ENCODE data around the gene ABCA12.

DNA sequence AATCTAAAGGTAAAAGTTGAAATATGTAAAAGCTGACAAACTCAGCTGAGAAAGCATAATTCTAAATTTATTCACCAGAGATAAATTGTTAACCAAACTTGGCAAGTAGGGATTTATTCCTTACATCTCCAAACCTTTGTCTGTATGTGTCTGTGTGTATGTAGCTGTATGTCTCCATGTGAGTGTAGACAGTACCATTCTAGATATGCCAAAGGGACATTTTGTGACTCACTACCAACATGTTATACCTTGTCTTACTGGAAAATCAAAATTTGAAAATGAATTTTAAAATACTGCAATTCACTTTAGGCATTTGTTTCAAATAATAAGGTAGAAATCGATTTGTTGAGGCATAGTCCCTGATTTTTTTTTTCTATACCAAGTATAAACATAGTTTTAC lies 102.1 kb downstream of the ABCA12 start:
- TF ChIP-seq, protein P1, sequence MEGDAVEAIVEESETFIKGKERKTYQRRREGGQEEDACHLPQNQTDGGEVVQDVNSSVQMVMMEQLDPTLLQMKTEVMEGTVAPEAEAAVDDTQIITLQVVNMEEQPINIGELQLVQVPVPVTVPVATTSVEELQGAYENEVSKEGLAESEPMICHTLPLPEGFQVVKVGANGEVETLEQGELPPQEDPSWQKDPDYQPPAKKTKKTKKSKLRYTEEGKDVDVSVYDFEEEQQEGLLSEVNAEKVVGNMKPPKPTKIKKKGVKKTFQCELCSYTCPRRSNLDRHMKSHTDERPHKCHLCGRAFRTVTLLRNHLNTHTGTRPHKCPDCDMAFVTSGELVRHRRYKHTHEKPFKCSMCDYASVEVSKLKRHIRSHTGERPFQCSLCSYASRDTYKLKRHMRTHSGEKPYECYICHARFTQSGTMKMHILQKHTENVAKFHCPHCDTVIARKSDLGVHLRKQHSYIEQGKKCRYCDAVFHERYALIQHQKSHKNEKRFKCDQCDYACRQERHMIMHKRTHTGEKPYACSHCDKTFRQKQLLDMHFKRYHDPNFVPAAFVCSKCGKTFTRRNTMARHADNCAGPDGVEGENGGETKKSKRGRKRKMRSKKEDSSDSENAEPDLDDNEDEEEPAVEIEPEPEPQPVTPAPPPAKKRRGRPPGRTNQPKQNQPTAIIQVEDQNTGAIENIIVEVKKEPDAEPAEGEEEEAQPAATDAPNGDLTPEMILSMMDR (IDR thresholded peaks at IDR 0.05; ENCODE audit: low read depth, low read length) = no peak
- no peak for TF ChIP-seq EZH2phosphoT487 (IDR thresholded peaks at IDR 0.05; ENCODE audit: low read depth)
